Right ventricle myocardium superior (tissue), 1 donor: ENCODE measurements around the gene BLOC1S3. TPM values are rescaled to one million over a fixed set of nuclear protein-coding genes. Genes with fewer than 3 reads are reported as not detected.

Experiments used
- ATAC-seq: fragments of 200-7000 bp; cut with Tn5 transposase; one replicate; pipeline ENCODE4 v1.9.1; 2020; ENCODE audit warnings: mild to moderate bottlenecking; ENCODE audit not compliant: poor library complexity
- DNase-seq: peaks from one replicate; pipeline ENCODE4 v3.0.0-alpha.2; 2020
- intact Hi-C: fragments of 100-400 bp; cut with DNase I; formaldehyde crosslinking; loops from one replicate; pipeline ENCODE4 v1.11.2; 2022
- total RNA-seq: library from RNA; stranded (reverse); fragmentation: NEBNext Ultra II Directional; extraction: Animal tissue kit (Norgen Biotek cat#: 25700); gene quantifications from one replicate; pipeline ENCODE4 v1.2.1, GENCODE V29; 2021
- donor health status: DM: no; HTN: yes; CAD: no; lungs with severe emphysema.

BLOC1S3 gene
- total RNA-seq, 1 donor from 2014 or later, result 3.6 TPM

DNA sequence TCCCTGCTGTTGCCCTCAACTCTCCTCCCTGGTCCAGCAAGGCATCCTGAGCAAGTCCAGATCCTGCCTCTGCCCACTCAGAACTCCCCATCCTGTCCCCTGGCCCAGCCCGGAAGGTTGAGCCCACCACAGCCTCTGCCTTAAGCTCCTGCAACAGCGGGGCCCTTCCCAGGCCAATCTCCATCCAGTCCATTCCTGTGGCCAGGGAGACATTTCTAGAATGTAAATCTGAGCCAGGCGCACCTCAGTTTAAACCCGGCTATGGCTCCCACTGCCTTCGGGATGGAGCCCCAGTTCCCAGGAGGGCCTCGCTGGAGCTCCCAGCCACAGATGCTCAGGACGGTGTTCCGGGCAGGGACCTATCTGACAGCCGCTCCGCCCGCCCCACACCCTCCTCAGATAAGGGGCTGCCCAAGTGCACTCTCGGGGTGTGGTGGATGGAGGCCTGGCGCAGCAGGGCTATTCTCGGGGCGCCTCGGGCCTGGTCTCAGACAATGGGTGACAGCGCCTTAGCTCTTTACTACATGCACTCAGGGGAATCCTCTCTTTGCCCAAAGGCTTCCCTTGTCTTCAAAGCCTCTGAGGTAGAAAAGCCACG lies 5.9 kb upstream of the BLOC1S3 start:
- ATAC-seq (no peak), DNase-seq (peak; percentile 24)
- intact Hi-C loops, result no loop called here

DNA sequence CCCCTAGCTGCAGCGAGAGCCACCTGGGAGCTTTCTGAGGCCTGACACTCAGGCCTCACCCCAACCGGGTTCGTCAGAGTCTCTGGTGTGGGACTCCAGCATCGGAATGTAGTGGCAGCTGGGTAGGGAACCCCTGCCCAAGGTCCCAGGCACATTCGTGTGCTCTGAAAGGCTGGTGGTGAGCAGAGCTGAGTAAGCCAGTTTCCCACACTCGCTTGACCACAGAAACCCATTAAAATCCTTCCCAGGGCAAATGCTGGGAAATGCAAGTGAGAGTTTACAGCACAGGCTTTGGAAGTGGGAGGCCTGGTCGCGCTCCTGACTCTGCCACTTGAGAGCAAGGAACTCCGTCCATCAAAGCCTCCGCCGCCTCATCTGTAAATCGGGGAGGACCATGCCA lies 4.8 kb upstream of the BLOC1S3 start:
- intact Hi-C loops, result no loop called here
- ATAC-seq (no peak), DNase-seq (peak; percentile 8)

DNA sequence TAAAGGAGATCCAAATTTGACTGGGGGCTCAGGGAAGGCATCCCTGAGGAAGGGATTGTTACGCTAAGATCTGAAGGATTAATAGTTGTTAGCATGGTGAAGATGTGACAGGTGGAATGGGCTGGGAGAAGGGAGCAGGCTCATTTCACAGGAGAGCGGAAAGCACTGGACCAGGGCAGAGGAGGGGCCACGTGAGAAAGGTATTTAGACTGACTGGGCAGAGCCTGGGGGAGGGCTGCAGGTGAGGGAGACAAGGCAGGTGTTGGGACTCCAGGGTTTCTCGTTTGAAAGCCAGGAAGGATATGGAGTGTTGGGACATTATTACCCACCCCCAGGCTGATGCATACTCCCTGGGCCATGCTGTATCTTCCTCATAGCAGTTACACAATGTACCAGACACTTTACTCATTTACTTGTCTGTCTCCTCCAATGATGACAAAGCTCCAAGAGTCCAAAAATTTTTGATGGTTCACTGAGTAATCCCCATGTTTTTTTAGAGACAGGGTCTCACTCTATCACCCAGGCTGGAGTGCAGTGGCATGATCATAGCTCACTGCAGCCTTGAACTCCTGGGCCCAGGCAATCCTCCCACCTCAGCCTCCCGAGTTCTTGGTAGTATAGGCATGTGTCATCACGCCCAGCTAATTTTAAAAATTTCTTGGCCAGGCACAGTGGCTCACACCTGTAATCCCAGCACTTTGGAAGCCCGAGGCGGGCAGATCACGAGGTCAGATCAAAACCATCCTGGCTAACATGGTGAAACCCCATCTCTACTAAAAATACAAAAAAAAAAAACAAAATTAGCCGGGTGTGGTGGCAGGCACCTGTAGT lies 2.9 kb upstream of the BLOC1S3 start:
- intact Hi-C loops, result loop anchor here (5.0 kb wide), 1 partner anchor 83 kb away; the partner anchor contains the start of gene PPP1R37
- DNase-seq, result no peak
- no peak for ATAC-seq

DNA sequence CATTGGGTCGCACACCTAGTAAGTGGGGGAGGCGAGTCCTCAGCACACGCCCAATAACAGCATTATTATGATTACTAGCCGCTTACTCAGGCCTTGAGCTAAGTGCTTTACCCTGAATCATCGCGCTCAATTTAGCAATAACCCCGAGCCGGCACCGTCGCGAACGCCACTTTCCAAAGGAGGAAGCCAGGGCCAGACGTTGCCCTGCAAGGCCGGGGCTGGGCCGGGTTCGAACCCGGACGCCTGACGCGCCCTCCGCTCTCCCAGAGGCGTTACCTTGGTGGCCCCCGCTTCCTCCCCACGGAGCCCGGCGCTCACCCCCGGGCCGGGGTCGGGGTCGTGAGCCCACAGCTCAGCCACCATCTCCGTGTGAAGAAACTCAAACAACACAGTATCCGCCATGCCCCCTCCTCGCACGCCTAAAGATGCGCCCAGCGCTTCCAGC lies 745 bp upstream of the BLOC1S3 start, which contains the start of gene TRAPPC6A:
TRAPPC6A (minus strand) TSS at position 421 of the 445 bp plus-strand sequence; CDS start at position 402, 19 bp downstream.
- intact Hi-C loops, result loop anchor here (5.0 kb wide), 1 partner anchor 86 kb away; the partner anchor contains the start of gene PPP1R37
- peak; percentile 0 for ATAC-seq

DNA sequence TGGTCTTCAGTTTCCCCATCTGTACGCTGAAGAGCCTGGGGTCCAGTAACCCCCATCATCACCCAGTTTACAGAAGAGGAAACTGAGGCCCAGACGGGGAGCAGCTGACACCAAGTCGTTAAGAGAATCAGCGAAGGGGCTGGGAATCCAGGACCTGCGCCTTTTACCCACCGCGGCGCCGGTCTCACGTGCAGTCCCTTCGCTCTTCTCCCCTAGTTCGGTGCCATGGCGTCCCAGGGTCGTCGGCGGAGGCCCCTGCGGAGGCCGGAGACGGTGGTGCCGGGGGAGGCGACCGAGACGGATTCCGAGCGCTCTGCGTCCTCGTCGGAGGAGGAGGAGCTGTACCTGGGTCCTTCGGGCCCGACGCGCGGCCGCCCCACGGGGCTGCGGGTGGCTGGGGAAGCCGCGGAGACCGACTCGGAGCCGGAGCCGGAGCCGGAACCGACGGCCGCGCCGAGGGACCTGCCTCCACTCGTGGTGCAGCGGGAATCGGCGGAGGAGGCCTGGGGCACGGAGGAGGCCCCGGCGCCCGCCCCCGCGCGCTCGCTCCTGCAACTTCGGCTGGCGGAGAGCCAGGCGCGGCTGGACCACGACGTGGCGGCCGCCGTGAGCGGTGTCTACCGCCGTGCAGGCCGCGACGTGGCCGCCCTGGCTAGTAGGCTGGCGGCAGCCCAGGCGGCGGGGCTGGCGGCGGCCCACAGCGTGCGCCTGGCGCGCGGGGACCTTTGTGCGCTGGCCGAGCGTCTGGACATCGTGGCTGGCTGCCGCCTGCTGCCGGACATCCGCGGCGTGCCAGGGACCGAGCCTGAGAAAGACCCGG lies 698 bp downstream of the BLOC1S3 start:
- peak; percentile 61 for DNase-seq
- intact Hi-C loops, result loop anchor here (5.0 kb wide), 1 partner anchor 87 kb away; the partner anchor contains the start of gene PPP1R37
- no peak for ATAC-seq

More for the DNA sequence above, 745 bp upstream of the BLOC1S3 start, which contains the start of gene TRAPPC6A:
- DNase-seq, result no peak

DNA sequence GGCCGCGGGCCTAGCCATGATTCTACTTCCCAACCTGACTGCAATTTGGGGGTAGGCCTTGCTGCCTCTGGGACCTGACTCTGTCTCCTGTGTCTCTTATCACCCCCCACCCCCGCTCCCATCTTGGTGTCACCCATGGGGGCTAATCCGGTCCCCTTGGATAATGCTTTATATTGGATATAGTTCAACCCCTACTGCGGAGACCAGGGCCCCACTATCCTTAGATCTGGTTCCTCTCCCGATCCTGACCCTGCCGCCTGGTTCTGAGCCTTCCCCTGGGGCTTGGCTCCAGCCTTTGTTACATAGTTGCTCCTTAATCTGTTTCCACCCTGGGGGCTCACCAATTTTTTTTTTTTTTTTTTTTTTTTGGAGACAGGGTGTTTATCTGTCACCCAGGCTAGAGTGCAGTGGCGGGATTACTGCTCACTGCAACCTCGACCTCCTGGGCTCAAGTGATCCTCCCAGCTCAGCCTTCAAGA lies 1.3 kb downstream of the BLOC1S3 start:
- no peak for DNase-seq
- intact Hi-C loops, result loop anchor here (5.0 kb wide), 1 partner anchor 88 kb away; the partner anchor contains the start of gene PPP1R37
- no peak for ATAC-seq

DNA sequence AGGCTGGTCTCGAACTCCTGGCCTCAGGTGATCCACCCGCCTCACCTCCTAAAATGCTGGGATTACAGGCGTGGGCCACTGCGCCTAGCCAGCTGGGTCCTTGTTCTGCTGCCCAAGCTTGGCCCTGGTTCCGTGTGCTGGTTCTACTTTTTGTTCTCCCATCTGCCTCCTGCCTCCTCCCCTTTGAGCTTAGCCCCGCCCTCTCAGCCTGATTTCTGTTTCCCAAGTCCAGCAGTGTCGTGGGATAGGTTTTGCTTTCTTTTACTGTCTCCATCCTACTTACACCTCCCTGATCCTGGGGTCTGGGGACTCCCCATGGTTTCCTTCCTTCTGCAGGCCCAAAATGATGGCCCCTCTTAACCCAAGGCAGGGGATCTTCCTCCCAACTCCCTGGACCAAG lies 2.4 kb downstream of the BLOC1S3 start:
- ATAC-seq (no peak), DNase-seq (no peak)
- intact Hi-C loops, result no loop called here

DNA sequence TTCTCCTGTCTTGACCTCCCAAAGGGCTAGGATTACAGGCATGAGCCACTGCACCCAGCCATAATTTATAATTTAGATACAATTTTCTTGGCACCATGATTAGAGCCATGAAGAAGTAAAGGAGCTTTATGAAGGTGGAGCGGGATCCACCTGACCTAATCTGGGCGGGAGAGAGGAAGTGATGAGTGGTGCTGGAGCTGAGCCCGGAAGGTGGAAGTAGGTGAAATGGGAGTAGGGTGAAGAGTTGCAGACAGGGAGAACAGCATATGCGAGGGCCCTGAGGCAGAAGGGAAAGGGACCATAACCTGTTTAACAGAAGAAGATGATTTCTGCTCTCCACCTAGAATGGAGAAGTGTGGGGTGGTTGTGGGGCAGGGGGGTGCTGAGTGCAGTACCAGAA lies 4.2 kb downstream of the BLOC1S3 start:
- no peak for ATAC-seq
- no peak for DNase-seq
- intact Hi-C loops, result no loop called here

DNA sequence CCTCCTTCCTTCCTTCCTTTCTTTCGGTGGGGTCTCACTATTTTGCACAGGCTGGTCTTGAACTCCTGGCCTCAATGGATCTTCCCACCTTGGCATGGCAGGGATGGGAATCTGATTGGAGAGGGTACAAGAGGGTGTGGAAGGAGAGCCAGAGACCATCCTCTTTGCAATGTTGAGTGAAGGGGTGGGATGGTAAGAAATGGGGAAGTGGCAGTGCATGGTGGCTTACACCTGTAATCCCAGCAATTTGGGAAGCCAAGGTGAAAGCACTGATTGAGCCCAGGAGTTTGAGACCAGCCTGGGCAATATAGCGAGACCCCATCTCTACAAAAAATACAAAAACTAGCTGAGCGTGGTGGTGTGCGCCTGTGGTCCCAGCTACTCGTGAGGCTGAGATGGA lies 5.5 kb downstream of the BLOC1S3 start:
- DNase-seq (no peak), ATAC-seq (no peak)
- intact Hi-C loops, result no loop called here

DNA sequence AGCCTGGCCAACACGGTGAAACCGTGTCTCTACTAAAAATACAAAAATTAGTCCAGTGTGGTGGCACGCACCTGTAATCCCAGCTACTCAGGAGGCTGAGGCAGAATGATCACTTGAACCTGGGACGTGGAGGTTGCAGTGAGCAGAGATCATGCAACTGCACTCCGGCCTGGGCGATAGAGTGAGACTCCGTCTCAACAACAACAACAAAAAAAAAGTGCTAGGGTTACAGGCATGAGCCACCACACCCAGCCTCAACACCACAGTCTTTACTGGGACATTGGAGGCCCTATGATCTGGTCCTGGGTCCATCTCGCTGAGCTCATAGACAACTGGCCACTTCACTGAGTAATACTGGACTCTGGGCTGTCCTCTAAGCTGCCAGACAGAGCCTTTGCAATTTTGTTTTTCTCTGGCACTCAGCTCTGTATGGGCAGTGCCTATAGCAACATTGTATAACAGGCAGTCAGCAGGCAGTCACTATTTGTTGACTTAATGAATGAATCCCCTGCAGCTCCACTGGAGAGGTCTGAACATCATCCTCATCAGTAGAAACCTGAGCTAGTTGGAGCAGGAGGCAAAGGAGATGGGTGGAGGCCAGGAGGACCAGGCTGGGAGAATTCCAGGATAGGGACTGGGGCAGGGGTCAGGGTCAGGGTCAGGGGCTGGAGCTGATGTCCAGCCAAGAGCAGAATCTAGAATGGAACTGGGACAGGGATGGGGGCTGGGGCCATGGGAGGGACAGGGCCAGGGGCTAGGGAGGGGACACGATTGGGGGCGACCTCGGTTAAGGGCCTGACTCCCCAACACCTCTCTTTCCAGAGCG lies 8.1 kb downstream of the BLOC1S3 start:
- intact Hi-C loops, result no loop called here
- no peak for DNase-seq
- no peak for ATAC-seq

DNA sequence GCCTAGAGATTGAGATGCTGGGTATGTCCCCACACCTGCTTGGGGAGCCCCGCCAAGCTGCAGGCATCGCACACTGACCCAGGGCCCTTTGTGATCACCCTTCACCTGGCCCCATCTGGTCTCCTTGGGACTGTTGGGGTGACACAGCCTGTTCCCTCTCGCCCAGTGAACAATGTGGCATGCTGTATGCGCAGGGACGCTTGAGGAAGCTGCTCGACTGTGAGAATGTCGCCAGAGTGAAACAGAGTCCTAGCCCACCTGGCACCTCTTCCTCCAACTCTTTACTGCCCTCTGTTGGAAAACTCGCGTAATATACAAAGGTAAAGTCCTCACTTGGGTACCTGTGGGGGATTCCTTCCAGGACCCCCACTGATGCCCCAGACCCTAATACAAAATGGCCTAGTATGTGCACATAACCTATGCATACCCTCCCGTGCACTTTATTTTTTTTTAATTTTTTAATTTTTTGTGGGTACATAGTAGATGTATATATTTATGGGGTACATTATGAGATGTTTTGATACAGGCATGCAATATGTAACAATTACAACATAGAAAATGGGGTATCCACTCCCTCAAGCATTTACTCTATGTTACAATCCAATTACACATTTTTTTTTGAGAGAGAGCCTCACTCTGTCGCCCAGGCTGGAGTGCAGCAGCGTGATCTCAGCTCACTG lies 9.0 kb downstream of the BLOC1S3 start:
- DNase-seq (no peak), ATAC-seq (peak; percentile 34)
- intact Hi-C loops, result no loop called here

DNA sequence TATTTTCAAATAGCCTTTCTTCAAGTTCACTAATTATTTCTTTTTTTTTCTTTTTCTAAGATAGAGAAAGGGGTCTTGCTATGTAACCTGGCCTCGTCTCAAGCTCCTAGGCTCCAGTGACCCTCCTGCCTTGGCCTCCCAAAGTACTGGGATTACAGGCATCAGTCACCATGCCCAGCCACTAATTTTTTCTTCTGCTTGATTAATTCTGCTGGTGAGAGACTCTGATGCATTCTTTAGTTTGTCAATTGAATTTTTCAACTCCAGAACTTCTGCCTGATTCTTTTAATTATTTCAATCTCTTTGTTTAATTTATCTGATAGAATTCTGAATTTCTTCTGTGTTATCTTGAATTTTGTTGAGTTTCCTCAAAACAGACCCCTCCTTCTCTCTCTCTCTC lies 11.4 kb downstream of the BLOC1S3 start:
- no peak for ATAC-seq
- DNase-seq, result no peak
- intact Hi-C loops, result no loop called here

DNA sequence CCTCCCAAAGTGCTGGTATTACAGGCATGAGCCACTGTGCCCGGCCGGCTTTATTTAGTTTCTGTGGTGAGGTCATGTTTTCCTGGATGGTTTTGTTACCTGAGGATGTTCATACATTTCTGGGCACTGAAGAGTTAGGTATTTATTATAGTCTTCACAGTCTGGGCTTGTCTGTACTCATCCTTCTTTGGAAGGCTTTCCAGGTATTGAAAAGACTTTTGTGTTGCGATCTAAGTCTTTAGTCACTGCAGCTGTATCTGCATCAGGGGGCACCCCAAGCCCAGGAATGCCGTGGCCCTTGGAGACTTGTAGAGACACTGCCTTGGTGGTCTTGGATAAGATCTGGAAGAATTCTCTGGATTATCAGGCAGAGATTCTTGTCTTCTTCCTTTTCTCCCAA lies 12.8 kb downstream of the BLOC1S3 start:
- intact Hi-C loops, result no loop called here
- no peak for ATAC-seq
- DNase-seq, result no peak

DNA sequence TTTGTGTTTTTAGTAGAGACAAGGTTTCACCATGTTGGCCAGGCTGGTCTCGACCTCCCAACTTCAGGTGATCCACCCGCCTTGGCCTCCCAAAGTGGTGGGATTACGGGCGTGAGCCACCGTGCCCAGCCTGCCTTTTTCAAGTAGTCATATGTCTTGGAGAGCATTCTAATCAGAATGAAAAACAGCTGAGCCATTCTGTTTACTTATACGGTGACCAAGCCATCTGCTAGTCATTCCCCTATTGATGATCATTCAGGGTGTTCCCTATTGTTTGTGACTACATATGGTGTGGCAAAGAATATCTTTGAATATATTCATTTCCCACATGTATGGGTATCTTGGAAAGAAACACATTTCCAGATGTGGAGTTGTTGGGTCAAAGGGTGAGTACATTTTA lies 17.2 kb downstream of the BLOC1S3 start:
- peak; percentile 13 for DNase-seq
- ATAC-seq, result no peak
- intact Hi-C loops, result no loop called here

DNA sequence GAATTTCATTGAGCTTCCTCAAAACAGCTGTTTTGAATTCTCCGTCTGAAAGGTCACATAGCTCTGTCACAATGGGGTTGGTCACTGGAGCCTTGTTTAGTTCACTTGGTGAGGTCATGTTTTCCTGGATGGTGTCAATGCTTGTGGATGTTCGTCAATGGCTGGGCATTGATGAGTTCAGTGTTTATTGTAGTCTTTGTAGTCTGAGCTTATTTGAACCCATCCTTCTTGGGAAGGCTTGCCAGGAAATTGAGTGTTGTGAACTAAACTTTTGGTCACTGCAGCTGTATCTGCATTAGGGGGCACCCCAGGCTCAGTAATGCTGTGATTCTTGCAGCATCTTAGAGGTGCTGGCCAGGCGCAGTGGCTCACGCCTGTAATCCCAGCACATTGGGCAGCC lies 22.0 kb downstream of the BLOC1S3 start:
- DNase-seq, result peak; percentile 42
- ATAC-seq, result no peak
- intact Hi-C loops, result no loop called here

DNA sequence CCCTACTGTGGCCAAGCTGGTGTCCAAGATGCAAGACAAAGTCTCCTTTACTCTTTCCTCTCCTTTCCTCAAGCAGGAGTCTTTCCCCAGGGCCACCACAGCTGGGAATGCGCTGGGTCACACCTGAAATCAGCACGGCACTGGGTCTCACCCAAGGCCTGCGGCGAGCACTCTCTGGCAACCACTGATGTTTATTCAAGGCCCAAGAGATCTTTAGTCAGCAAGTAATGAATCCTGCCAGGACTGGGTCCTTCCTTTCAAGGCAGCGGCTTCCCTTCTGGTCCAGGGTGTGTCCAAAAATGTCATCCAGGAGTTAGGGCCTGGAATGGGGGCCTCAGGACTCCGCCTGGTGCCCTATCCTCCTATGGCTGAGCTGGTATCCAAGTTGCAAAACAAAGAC lies 24.1 kb downstream of the BLOC1S3 start:
- ATAC-seq, result no peak
- intact Hi-C loops, result no loop called here
- peak; percentile 15 for DNase-seq

DNA sequence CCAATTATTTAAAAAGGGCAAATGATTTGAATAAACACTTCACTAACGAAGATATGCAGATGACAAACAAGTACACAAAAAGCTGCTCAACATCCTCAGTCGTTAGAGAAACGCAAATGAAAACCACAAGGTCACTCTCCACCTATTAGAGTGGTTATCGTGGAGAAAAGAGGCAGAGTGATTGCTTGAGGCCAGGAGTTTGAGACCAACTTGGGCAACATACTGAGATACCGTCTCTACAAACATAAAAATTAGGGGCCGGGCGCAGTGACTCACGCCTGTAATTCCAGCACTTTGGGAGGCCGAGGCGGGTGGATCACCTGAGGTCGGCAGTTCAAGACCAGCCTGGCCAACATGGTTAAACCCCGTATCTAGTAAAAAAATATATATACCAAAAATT lies 27.2 kb downstream of the BLOC1S3 start:
- intact Hi-C loops, result no loop called here
- ATAC-seq (no peak), DNase-seq (no peak)

DNA sequence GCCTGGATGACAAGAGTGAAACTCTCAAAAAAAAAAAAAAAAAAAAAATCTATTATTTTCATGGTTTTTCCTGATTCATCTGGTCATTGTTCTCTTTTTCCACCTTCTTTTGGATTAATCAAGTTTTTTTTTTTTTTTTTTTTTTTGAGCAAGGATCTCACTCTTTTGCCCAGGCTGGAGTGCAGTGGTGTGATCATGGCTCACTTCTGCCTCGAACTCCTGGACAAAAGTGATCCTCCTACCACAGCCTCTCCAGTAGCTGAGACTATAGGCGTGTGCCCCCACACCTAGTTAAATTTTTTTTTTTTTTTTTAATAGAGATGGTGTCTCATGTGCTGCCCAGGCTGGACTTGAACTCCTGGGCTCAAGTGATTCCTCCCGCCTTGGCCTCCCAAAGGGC lies 27.7 kb downstream of the BLOC1S3 start:
- DNase-seq (no peak), ATAC-seq (no peak)
- intact Hi-C loops, result no loop called here
